ENCODE data around the gene SORBS2. TPM values are rescaled to one million over a fixed set of nuclear protein-coding genes. Genes with fewer than 3 reads are reported as not detected.

SORBS2 gene
- total RNA-seq, 1 experiment from 2014 or later = 9.7 TPM

DNA sequence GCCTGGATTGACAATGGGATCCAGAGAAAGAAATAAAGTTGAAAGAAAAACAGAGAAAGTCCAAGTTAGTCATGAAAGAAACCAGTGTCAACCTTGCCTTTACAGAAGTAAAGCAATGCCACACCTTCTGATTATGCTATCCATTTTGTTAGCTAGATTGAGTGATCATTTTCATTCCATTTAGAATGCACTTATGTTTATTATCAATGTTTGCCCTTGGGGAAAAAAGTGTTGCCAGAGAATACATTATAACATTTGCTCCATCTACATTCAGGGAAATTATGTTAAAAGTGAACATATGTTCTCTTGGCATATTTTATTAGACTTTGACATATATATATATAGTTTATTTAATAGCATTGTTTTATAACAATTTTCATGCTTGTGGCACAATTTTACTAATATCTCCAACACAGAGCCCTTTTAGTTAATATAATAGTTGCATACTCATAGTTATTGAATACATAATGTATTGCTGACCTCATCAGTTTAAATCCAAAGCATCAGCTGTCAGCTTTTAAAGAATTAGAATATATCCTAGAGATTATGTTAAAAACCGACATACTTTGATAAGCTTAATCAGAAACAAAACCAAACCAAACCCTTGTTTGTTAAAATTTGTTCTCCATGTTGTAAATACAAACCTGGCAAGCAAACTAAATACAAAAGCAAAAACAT, 134.2 kb downstream of the SORBS2 start:
- no peak overlapping the region for H3K14ac ChIP-seq (ENCODE audit: insufficient read depth, low read length)
- H4K8ac ChIP-seq (replicated peaks; ENCODE audit: insufficient read length, low read depth, low read length) = no peak overlapping the region
- no peak overlapping the region for H3K27ac ChIP-seq (ENCODE audit: insufficient read length, low read depth, low read length)
- no peak overlapping the region for H3K4ac ChIP-seq (ENCODE audit: low read depth, low read length)
- TF ChIP-seq, protein P1, sequence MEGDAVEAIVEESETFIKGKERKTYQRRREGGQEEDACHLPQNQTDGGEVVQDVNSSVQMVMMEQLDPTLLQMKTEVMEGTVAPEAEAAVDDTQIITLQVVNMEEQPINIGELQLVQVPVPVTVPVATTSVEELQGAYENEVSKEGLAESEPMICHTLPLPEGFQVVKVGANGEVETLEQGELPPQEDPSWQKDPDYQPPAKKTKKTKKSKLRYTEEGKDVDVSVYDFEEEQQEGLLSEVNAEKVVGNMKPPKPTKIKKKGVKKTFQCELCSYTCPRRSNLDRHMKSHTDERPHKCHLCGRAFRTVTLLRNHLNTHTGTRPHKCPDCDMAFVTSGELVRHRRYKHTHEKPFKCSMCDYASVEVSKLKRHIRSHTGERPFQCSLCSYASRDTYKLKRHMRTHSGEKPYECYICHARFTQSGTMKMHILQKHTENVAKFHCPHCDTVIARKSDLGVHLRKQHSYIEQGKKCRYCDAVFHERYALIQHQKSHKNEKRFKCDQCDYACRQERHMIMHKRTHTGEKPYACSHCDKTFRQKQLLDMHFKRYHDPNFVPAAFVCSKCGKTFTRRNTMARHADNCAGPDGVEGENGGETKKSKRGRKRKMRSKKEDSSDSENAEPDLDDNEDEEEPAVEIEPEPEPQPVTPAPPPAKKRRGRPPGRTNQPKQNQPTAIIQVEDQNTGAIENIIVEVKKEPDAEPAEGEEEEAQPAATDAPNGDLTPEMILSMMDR (conservative IDR thresholded peaks at IDR 0.05) = no peak
- H3K79me1 ChIP-seq (ENCODE audit: insufficient read depth, low read depth, low read length, poor library complexity, severe bottlenecking) = no peaks in the 10 kb centered on the region
- no peak overlapping the region for H3K9ac ChIP-seq (ENCODE audit: extremely low read depth, insufficient read length, low read length)
- H3K18ac ChIP-seq (ENCODE audit: insufficient read length, low read depth, low read length) = no peak overlapping the region
- Mint-ChIP-seq H3K27ac (no peak overlapping the region), H3K4me3 (no peak overlapping the region), H3K9me3 (no peaks in the 10 kb centered on the region), H3K36me3 (ENCODE audit: insufficient read depth in 1 of 3, low read depth in 3 of 3) (peaks cover 5 to 29% (median 23%) of the 10 kb centered on the region in 3 experiments), H3K27me3 (ENCODE audit: low read depth) (no peaks in the 10 kb centered on the region), H3K4me1 (peaks cover 9 to 16% of the 10 kb centered on the region in 2 experiments)
- no peak overlapping the region for H3K56ac ChIP-seq (ENCODE audit: insufficient read length, low read depth, low read length)
- no CpG with 5 or more reads among the region's 1 CpG for WGBS (ENCODE audit: extremely low coverage, insufficient read length, low lambda C conversion rate)
- no peak overlapping the region for H2BK20ac ChIP-seq (ENCODE audit: low read depth, low read length, poor library complexity, severe bottlenecking)
- H2AK5ac ChIP-seq (ENCODE audit: insufficient read length, low read length) = no peak overlapping the region
- no peak overlapping the region for H3K4me2 ChIP-seq (ENCODE audit: insufficient read depth, insufficient read length, low read length)
- H4K20me1 ChIP-seq (ENCODE audit: control insufficient read depth, insufficient read depth, insufficient read length) = no peaks in the 10 kb centered on the region
- H3K79me2 ChIP-seq (ENCODE audit: insufficient read depth, low read length) = no peaks in the 10 kb centered on the region
- H2BK15ac ChIP-seq (ENCODE audit: low read depth, low read length) = no peak overlapping the region
- H3K23ac ChIP-seq (ENCODE audit: insufficient read length, low read depth, low read length) = no peak overlapping the region
- no peak for DNase-seq
- no peaks in the 10 kb centered on the region; the same call in 1 of the 2 replicates for H3K4me1 ChIP-seq (ENCODE audit: insufficient read depth, low read length)
- no peaks in the 10 kb centered on the region for H3K23me2 ChIP-seq (ENCODE audit: insufficient read length, low read depth, low read length, poor library complexity, severe bottlenecking)
- H4K5ac ChIP-seq (ENCODE audit: insufficient read length, low read depth, low read length) = no peak overlapping the region
- H3K9me3 ChIP-seq (ENCODE audit: control insufficient read depth, low read depth, low read length) = no peaks in the 10 kb centered on the region
- H2BK5ac ChIP-seq (ENCODE audit: insufficient read length, low read length) = no peak overlapping the region
- H2BK12ac ChIP-seq (ENCODE audit: insufficient read length, low read depth, low read length) = no peak overlapping the region
- no peaks in the 10 kb centered on the region for H3K27me3 ChIP-seq (ENCODE audit: insufficient read depth, low read length)
- no peak overlapping the region for H4K91ac ChIP-seq (ENCODE audit: insufficient read length, low read depth, low read length)
- no peak overlapping the region for H2AFZ ChIP-seq (ENCODE audit: low read length)
- no peak overlapping the region for H2BK120ac ChIP-seq (ENCODE audit: low read depth, low read length, poor library complexity, severe bottlenecking)
- no peak overlapping the region for H3T11ph ChIP-seq (ENCODE audit: low read length)
